Measurements from ENCODE around the gene NET1. TPM values are rescaled to one million over a fixed set of nuclear protein-coding genes. Genes with fewer than 3 reads are reported as not detected.
A peak's percentile ranks its signal among the peaks of the same experiment; 100 is the strongest.

Gene NET1
- total RNA-seq, 1 donor from 2014 or later = 95.9 TPM

GRCh38 chr10:5506246-5506645 lies 93.9 kb downstream of the NET1 start:
- no peak overlapping the region for H3K27ac ChIP-seq
- no peak overlapping the region for H3K4me3 ChIP-seq
- no peaks in the 10 kb centered on the region for H3K9me3 ChIP-seq
- intact Hi-C loops (cut with DNase I) = no loop called here
- no peaks in the 10 kb centered on the region for H3K36me3 ChIP-seq
- H3K4me1 ChIP-seq = no peaks in the 10 kb centered on the region
- peak in 1 of 2 donors; percentile 34 for DNase-seq (ENCODE audit: low spot score in 2 of 2)
- TF ChIP-seq, protein P1, sequence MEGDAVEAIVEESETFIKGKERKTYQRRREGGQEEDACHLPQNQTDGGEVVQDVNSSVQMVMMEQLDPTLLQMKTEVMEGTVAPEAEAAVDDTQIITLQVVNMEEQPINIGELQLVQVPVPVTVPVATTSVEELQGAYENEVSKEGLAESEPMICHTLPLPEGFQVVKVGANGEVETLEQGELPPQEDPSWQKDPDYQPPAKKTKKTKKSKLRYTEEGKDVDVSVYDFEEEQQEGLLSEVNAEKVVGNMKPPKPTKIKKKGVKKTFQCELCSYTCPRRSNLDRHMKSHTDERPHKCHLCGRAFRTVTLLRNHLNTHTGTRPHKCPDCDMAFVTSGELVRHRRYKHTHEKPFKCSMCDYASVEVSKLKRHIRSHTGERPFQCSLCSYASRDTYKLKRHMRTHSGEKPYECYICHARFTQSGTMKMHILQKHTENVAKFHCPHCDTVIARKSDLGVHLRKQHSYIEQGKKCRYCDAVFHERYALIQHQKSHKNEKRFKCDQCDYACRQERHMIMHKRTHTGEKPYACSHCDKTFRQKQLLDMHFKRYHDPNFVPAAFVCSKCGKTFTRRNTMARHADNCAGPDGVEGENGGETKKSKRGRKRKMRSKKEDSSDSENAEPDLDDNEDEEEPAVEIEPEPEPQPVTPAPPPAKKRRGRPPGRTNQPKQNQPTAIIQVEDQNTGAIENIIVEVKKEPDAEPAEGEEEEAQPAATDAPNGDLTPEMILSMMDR (IDR thresholded peaks at IDR 0.05) = no peak
- H3K27me3 ChIP-seq = no peaks in the 10 kb centered on the region

GRCh38 chr10:5506751-5507648 lies 94.6 kb downstream of the NET1 start:
- no peaks in the 10 kb centered on the region for H3K36me3 ChIP-seq
- H3K27ac ChIP-seq = no peak overlapping the region
- H3K9me3 ChIP-seq = no peaks in the 10 kb centered on the region
- no peaks in the 10 kb centered on the region for H3K27me3 ChIP-seq
- H3K4me3 ChIP-seq = no peak overlapping the region
- intact Hi-C loops (cut with DNase I) = no loop called here
- no peaks in the 10 kb centered on the region for H3K4me1 ChIP-seq
- peak in 1 of 2 donors; percentile 58 for DNase-seq (ENCODE audit: low spot score in 2 of 2)
- TF ChIP-seq, protein P1 (IDR thresholded peaks at IDR 0.05) = no peak

DNA sequence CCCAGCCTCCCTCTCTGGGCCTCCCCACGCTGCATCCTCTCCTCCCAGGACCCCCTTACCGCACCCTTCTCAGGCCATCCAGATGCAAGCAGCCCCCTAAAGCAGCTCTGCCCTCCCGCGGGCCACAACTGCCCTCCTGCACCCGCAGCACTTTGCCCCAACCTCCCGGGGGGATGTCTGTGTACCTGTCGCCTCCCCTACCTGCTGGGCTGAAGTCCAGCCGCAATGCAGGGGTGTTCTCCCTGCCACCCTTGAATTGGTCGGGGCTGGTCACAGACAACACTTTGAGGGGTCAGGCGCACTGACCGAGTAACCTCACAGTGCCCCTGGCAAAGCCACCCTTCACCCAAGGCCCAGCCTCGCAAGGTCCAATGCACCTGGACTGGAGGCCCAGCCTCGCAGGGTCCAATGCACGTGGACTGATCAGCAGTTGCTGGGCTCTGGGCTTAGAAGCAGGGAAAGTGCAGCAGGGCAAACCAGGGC lies 95.3 kb downstream of the NET1 start:
- H3K9me3 ChIP-seq = no peaks in the 10 kb centered on the region
- no peak overlapping the region for H3K4me3 ChIP-seq
- H3K4me1 ChIP-seq = no peaks in the 10 kb centered on the region
- no peaks in the 10 kb centered on the region for H3K27me3 ChIP-seq
- intact Hi-C loops (cut with DNase I) = no loop called here
- DNase-seq (ENCODE audit: low spot score in 2 of 2) = peak in 1 of 2 donors; percentile 45
- H3K36me3 ChIP-seq = no peaks in the 10 kb centered on the region
- TF ChIP-seq, protein P1 (IDR thresholded peaks at IDR 0.05) = no peak
- no peak overlapping the region for H3K27ac ChIP-seq

DNA sequence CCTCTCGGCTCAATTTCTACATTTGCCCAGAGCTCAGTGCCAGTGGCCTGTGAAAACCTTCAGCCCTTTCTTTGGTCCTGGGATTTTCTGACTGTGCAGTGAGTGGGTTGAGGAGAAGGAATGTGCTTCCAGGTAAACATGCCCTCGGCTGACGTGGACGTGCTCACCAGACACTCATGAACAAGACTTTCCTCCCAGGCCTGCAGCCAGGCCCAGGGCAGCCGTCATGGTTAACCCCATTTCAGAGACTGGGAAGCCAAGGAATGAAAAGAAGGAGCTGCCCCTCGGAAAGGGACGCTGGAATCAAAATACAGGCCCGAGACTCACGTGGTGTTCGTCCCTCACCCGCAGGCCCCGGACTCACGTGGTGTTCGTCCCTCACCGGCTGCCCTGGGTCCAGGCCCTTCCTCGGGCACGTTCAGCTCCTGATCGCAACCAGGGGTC lies 95.8 kb downstream of the NET1 start:
- intact Hi-C loops (cut with DNase I) = no loop called here
- peak in 1 of 2 donors; percentile 56 for DNase-seq (ENCODE audit: low spot score in 2 of 2)
- H3K4me1 ChIP-seq = no peaks in the 10 kb centered on the region
- TF ChIP-seq, protein P1 (IDR thresholded peaks at IDR 0.05) = no peak
- H3K27me3 ChIP-seq = no peaks in the 10 kb centered on the region
- H3K36me3 ChIP-seq = no peaks in the 10 kb centered on the region
- H3K9me3 ChIP-seq = no peaks in the 10 kb centered on the region
- H3K4me3 ChIP-seq = no peak overlapping the region
- H3K27ac ChIP-seq = no peak overlapping the region

Other genes with a start within 250 kb of the NET1 start
- gene AKR1C8, start 227.4 kb upstream of the NET1 start, total RNA-seq = not detected
- gene AKR1C4, start 215.7 kb upstream of the NET1 start, total RNA-seq = not detected
- not detected for gene UCN3, start 47.6 kb upstream of the NET1 start, total RNA-seq
- gene TUBAL3, start 7.7 kb upstream of the NET1 start, total RNA-seq = not detected
- gene CALML5, start 87.0 kb downstream of the NET1 start, total RNA-seq = not detected
- not detected for gene CALML3, start 112.4 kb downstream of the NET1 start, total RNA-seq